Posterior cingulate gyrus (tissue), 11 donors: ENCODE results near the gene CPEB1.
"Not testable (repeated sequence)": the region's sequence is repeated elsewhere in the genome, so short reads cannot be mapped to it uniquely, and the experiment has no call there.

Experiments used
- DNase-seq, 10 donors: peaks; one replicate each; pipeline versions ENCODE4 v3.0.0 to v3.0.0-alpha.2; 2020 to 2021; ENCODE audit warnings: mixed read lengths in 3 of 10
- intact Hi-C: fragments of 100-400 bp; cut with DNase I; formaldehyde crosslinking; loops from one replicate; pipeline ENCODE4 v1.15.1; 2023

Gene CPEB1

GRCh38 chr15:82553846-82554245 lies 93.3 kb downstream of the CPEB1 start:
- intact Hi-C loops: no loop called here
- DNase-seq: no peak

- DNase-seq: no peak
- intact Hi-C loops: no loop called here
These were observed 94.3 kb downstream of the CPEB1 start for GRCh38 chr15:82552861-82553260.

GRCh38 chr15:82551646-82552247 lies 95.4 kb downstream of the CPEB1 start:
- intact Hi-C loops: no loop called here
- DNase-seq: no peak

GRCh38 chr15:82549199-82549665 lies 97.9 kb downstream of the CPEB1 start:
- DNase-seq: no peak
- intact Hi-C loops: no loop called here

GRCh38 chr15:82548700-82549099 lies 98.5 kb downstream of the CPEB1 start:
- no peak for DNase-seq
- intact Hi-C loops: no loop called here

- no peak for DNase-seq
- intact Hi-C loops: no loop called here
These were observed 101.7 kb downstream of the CPEB1 start for GRCh38 chr15:82545478-82545877.

- no peak for DNase-seq
- intact Hi-C loops: no loop called here
These were observed 102.2 kb downstream of the CPEB1 start for GRCh38 chr15:82545002-82545401.

- intact Hi-C loops: loop anchor here (5.0 kb wide), 3 partner anchors 103 to 208 kb away; partner anchors contain the start of genes AP3B2 and CPEB1
- peak in 1 of 10 donors; percentile 76 for DNase-seq
These were observed 102.7 kb downstream of the CPEB1 start for GRCh38 chr15:82544431-82544830.

GRCh38 chr15:82543160-82543559 lies 104.0 kb downstream of the CPEB1 start:
- no peak for DNase-seq
- intact Hi-C loops: loop anchor here (5.0 kb wide), 3 partner anchors 104 to 209 kb away; partner anchors contain the start of genes AP3B2 and CPEB1

- intact Hi-C loops: loop anchor here (5.0 kb wide), 3 partner anchors 106 to 211 kb away; partner anchors contain the start of genes AP3B2 and CPEB1
- peak in 1 of 10 donors; percentile 82 for DNase-seq
These were observed 106.2 kb downstream of the CPEB1 start for GRCh38 chr15:82540984-82541431.

GRCh38 chr15:82540055-82540983 lies 106.8 kb downstream of the CPEB1 start, which contains the start of gene RPS17:
Gene RPS17, minus strand, starts transcription at chr15:82540457. Its CDS starts 29 bp downstream, at chr15:82540428.
- intact Hi-C loops: loop anchor here (5.0 kb wide), 3 partner anchors 107 to 212 kb away; partner anchors contain the start of genes AP3B2 and CPEB1
- peak; percentile 88 to 99 (median 94) for DNase-seq

GRCh38 chr15:82539691-82540054 lies 107.5 kb downstream of the CPEB1 start:
- intact Hi-C loops: loop anchor here (5.0 to 10.0 kb wide), 4 partner anchors 108 to 265 kb away; partner anchors contain the start of genes AP3B2, CPEB1, FSD2 and WHAMM
- no peak for DNase-seq

- DNase-seq: no peak
- intact Hi-C loops: loop anchor here (10.0 kb wide), 1 partner anchor 266 kb away; the partner anchor contains the start of genes FSD2 and WHAMM
These were observed 108.0 kb downstream of the CPEB1 start for GRCh38 chr15:82538961-82539690.

GRCh38 chr15:82537351-82537908 lies 109.7 kb downstream of the CPEB1 start:
- intact Hi-C loops: loop anchor here (10.0 kb wide), 1 partner anchor 267 kb away; the partner anchor contains the start of genes FSD2 and WHAMM
- DNase-seq: no peak

- no peak for DNase-seq
- intact Hi-C loops: loop anchor here (10.0 kb wide), 1 partner anchor 268 kb away; the partner anchor contains the start of genes FSD2 and WHAMM
These were observed 110.5 kb downstream of the CPEB1 start for GRCh38 chr15:82536409-82537350.

- intact Hi-C loops: loop anchor here (10.0 kb wide), 1 partner anchor 269 kb away; the partner anchor contains the start of genes FSD2 and WHAMM
- DNase-seq: no peak
These were observed 111.4 kb downstream of the CPEB1 start for GRCh38 chr15:82535566-82536408.

- intact Hi-C loops: loop anchor here (10.0 kb wide), 1 partner anchor 270 kb away; the partner anchor contains the start of genes FSD2 and WHAMM
- not testable (repeated sequence) for DNase-seq
These were observed 112.0 kb downstream of the CPEB1 start for GRCh38 chr15:82535151-82535550.
